Measurements from ENCODE around the gene ELOVL5. TPM values are rescaled to one million over a fixed set of nuclear protein-coding genes. Genes with fewer than 3 reads are reported as not detected.

The ELOVL5 gene
- total RNA-seq, 1 donor from 2014 or later: 39.5 TPM

DNA sequence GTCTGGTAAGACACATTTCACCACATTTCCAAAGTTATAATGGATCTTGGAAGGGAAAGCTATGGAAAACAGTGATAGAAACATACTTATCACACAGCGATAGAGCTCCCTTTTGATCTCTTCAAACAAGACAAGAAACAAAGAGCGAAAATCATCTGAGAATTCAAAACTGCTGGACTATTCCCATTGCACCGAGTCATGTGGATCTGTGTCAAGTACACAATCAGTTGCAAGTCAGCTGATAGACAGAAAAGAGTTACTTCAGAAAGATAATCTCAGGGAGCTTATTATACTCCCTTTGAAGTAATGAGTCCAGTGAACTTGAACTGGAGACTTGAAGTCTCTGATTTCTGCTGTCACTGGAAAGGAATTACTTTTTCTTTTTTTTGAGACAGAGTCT lies 110.4 kb downstream of the ELOVL5 start:
- no peak for DNase-seq

DNA sequence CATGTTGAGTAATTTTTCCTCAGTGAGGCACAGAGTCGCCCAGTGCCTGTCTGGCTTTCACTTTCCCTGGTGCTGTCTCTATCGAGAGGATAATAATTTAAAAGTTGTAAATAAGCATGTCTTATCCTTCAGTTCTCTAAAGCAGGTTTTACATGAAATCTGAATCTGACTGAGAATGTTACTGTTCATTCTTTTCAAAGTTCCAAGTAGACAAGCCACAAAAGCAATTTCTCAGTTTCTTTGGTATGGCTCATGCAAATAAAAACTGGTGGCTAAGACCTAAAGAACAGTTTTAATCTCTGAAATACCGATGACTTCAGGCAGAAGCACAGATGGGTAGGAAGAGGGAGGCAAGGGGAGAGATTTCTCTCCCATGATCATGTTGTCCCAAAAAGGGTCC lies 112.5 kb downstream of the ELOVL5 start:
- DNase-seq: no peak

DNA sequence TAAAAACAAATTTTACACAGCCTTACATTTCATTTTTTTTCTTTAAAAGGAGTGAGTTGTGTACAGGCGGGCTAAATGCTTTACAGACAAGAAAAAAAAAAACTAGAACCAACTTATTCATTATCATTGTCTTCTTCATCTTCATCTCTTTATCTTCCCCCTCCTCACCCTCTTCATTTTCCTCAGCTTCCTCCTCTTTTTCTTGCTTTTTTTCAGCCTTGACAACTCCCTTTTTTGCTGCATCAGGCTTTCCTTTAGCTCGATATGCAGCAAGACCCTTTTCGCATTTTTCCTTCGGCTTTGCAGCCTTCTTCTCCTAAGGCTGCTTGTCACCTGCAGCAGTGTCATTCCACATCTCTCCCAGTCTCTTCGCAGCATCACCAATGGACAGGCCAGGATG lies 113.2 kb downstream of the ELOVL5 start:
- DNase-seq: no peak

DNA sequence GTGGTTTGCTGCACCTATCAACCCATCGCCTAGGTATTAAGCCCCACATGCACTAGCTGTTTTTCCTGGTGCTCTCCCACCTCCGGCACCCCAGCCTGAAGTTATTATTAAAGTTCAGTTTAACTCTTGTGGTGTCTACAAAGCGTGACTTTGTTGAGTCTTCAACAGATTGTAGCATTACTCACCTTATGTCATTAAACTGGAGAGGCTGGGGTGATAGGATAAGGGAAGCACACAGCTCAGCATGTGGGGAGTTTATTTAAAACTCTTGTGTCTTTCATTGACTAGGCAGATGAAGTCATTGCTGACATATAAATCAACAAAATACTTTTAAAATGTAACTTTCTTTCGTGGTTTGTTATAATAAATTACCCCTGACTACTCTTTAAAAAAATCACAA lies 115.4 kb downstream of the ELOVL5 start:
- DNase-seq: no peak

DNA sequence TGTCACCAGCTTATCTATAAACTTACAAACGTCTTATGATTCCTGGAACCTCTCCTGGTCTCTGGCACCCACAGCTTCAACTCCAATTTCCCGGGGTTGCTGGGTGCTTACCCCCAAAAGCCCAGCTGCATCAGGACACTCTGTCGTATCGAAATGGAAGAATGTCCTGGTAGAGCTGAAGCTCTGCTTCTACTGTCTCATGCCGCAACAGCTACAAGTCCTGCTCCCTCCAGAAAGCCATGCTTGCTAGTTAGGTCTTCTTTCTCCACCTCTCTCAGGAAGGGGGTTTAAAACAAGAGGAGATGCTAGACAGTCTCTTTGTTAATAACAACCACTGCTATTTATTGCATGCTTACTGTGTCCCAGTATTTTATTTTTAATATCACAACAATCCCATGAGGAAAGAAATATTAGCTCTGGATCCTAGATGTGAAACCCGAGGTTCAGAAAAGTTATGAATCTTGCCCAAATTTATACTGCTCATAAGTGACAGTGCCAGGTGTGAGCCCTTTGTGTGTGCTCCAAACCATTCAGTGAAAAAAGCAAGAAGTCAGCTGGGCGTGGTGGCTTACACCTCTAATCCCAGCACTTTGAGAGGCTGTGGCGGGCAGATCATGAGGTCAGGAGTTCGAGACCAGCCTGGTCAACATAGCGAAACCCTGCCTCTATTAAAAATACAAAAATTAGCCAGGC lies 117.8 kb downstream of the ELOVL5 start:
- peak; percentile 35 for DNase-seq

DNA sequence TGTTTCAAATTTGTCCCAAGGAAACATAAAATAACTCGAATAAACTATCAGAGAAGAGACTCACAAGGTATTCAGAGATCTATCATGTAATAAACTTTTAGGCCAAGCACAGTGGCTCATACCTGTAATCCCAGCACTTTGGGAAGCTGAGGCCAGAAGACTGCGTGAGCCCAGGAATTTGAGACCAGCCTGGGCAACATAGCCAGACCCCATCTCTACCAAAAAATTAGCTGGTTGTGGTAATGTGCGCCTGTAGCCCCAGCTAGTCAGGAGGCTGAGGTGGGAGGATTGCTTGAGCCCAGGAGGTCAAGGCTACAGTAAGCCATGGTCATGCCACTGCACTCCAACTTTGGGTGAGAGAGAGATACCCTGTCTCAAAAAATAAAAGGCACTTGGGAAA lies 120.9 kb downstream of the ELOVL5 start:
- DNase-seq: no peak

DNA sequence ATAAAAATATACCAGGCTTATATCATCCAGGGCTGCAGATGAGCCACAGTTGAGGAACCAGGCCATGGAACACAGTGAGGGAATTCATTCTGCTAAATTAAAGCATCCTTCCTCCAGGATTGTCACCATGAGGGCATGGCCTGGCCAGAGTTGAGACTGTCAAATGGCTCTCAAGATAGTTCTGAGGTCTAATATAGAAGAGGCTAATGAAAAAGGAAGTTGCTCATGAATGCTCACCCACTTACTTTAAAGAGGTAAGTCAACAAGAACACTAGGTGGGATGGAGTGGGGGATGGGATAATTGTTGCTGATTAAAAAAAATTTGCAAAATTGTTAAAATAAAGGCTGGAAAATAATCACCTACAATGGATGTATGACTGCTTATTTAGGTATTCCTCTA lies 128.1 kb downstream of the ELOVL5 start:
- DNase-seq: no peak

Small RNA genes lying within 50 kb of the gene (small RNA-seq; reads per million reads assigned to genes)
- gene MIR5685 (ENCODE audit: low replicate concordance): not detected
- 0.19 reads per million, percentile 23 among the genes with 10 or more reads in this experiment for gene RNU1-136P (ENCODE audit: low replicate concordance)

Other genes starting within 250 kb of the ELOVL5 start
- gene GCM1, start 200.1 kb downstream of the ELOVL5 start, total RNA-seq: not detected
- gene GCLC, start 196.2 kb upstream of the ELOVL5 start, total RNA-seq: 29.6 TPM

Measured in tongue (tissue), 3 donors.